AG08395 (cell line): Measurements from ENCODE around the gene SLC16A1.
"Not testable (repeated sequence)": the region's sequence is repeated elsewhere in the genome, so short reads cannot be mapped to it uniquely, and the experiment has no call there.

Experiments used
- DNase-seq: peaks from one replicate; pipeline ENCODE4 v3.0.0; 2012; ENCODE audit warnings: mixed read lengths, low spot score

SLC16A1 gene

GRCh38 chr1:112955773-112956543, at the start of gene SLC16A1:
Gene SLC16A1, minus strand, starts transcription at chr1:112956196. Its CDS starts 26,888 bp downstream, at chr1:112929308.
- DNase-seq = peak; percentile 98

GRCh38 chr1:113003751-113004690, 48.0 kb upstream of the SLC16A1 start:
- no peak for DNase-seq

- DNase-seq = no peak
These were observed 46.3 kb upstream of the SLC16A1 start for GRCh38 chr1:113002297-113002696.

GRCh38 chr1:112998592-112999235, 42.7 kb upstream of the SLC16A1 start:
- DNase-seq = peak; percentile 81

- DNase-seq = no peak
These were observed 41.8 kb upstream of the SLC16A1 start for GRCh38 chr1:112997781-112998180.

- no peak for DNase-seq
These were observed 39.9 kb upstream of the SLC16A1 start for GRCh38 chr1:112995890-112996289.

- DNase-seq = not testable (repeated sequence)
These were observed 39.0 kb upstream of the SLC16A1 start for GRCh38 chr1:112995021-112995420.

- no peak for DNase-seq
These were observed 36.8 kb upstream of the SLC16A1 start for GRCh38 chr1:112992780-112993179.

GRCh38 chr1:112991402-112992120, 35.6 kb upstream of the SLC16A1 start:
- DNase-seq = no peak

GRCh38 chr1:112990271-112990670, 34.3 kb upstream of the SLC16A1 start:
- no peak for DNase-seq

- DNase-seq = no peak
These were observed 32.4 kb upstream of the SLC16A1 start for GRCh38 chr1:112988367-112988766.

- DNase-seq = no peak
These were observed 29.1 kb upstream of the SLC16A1 start for GRCh38 chr1:112985123-112985522.

GRCh38 chr1:112983537-112984131, 27.6 kb upstream of the SLC16A1 start:
- DNase-seq = no peak

- DNase-seq = no peak
These were observed 27.0 kb upstream of the SLC16A1 start for GRCh38 chr1:112982853-112983536.

GRCh38 chr1:112982328-112982727, 26.3 kb upstream of the SLC16A1 start:
- no peak for DNase-seq

GRCh38 chr1:112981834-112982233, 25.8 kb upstream of the SLC16A1 start:
- DNase-seq = not testable (repeated sequence)

- no peak for DNase-seq
These were observed 25.4 kb upstream of the SLC16A1 start for GRCh38 chr1:112981426-112981825.

GRCh38 chr1:112975336-112975735, 19.3 kb upstream of the SLC16A1 start:
- no peak for DNase-seq

- DNase-seq = no peak
These were observed 18.6 kb upstream of the SLC16A1 start for GRCh38 chr1:112974646-112975045.

GRCh38 chr1:112973788-112974187, 17.8 kb upstream of the SLC16A1 start:
- no peak for DNase-seq

- DNase-seq = no peak
These were observed 15.0 kb upstream of the SLC16A1 start for GRCh38 chr1:112971006-112971405.
